HT1080 (cell line): ENCODE measurements around the gene PTGIR. TPM values are rescaled to one million over a fixed set of nuclear protein-coding genes. Genes with fewer than 3 reads are reported as not detected.
A peak's percentile ranks its signal among the peaks of the same experiment; 100 is the strongest.

ENCODE experiments used
- DNase-seq: peaks from one replicate; pipeline ENCODE4 v3.0.0-alpha.2; 2015; ENCODE audit warnings: low read depth
- total RNA-seq: library from RNA; depleted of rRNA; stranded (reverse); fragments of >200 nt; shearing (Covaris generic); gene quantifications from 2 replicates; pipeline ENCODE4 v1.2.3, GENCODE V29; 2014

PTGIR gene
- total RNA-seq, 1 experiment from 2014 or later, result 1.7 TPM

DNA sequence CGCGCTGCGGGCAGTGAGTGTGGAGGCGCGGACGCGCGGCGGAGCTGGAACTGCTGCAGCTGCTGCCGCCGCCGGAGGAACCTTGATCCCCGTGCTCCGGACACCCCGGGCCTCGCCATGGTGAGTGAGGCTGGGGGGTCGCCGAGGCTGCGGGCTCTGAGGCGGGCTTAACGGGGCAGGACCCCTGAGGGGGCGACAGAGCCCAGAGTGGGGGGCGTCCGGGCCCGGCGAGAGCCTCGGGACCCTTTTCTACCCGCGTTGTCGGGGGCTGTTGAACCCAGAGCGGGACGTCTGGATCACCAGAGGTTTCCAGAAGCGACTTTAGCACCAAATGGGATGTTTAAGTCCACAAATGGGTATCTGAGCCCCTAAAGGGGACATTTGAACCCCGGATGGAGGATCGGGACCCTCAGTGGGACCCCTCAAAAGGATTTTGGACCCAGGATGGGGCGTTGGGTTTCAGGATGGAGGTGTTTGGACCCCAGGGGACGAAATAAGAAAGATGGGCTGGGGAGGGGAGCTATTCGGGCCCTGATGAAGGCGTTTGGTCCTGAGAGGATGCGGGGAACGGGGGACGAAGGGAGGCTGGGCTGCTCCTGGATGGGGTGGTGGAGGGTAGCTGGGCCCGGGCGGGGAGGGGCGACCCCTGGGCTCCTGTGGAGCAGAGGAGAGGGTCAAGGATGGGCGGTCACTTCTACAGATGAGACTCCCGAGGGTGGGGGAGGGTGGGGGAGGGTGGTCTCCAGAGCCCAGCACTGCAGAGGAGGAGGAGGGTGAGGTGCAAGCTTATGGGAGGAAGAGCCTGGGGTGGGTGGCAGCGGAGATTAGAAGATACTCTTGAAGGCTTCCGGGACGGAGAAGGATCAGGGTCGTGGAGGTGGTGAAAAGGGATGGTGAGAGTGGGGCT, 23.3 kb downstream of the PTGIR start, which contains the start of gene CALM3:
CALM3 (plus strand) TSS at position 13 of the 907 bp plus-strand sequence; CDS start at position 118, 105 bp downstream.
- no peak for DNase-seq

- DNase-seq, result peak; percentile 90
Measured at GRCh38 chr19:46600384-46601317, 24.2 kb downstream of the PTGIR start.

DNA sequence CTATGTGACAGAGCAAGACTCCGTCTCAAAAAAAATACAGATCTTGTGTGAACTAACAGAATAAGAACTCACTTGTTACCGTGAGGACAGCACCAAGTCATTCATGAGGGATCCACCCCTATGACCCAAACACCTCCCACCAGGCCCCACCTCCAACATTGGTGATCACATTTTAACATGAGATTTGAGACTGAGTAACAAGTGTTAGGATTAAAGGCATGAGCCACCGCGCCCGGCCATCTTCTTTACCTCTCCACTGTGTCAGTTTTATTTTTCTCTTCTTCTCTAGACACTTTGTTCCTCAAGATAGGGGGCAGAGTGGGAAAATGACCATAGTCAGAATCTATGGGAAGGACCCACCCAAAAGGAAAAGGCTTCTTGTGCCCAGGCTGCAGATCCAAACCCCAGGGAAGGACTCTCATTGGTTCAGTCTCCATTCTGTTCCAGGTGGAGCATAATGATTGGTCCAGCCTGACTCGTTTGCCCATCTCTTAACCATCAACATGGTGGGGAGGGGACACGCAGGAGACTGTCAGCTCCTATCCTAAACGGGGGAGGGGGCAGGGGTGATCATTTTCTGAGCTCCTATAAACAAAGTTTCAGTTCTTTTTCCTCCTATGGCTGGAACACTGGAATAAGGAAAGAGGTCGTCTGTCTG, 25.0 kb downstream of the PTGIR start:
- peak; percentile 14 for DNase-seq

- DNase-seq, result no peak
Measured at GRCh38 chr19:46598372-46598917, 26.4 kb downstream of the PTGIR start.

DNA sequence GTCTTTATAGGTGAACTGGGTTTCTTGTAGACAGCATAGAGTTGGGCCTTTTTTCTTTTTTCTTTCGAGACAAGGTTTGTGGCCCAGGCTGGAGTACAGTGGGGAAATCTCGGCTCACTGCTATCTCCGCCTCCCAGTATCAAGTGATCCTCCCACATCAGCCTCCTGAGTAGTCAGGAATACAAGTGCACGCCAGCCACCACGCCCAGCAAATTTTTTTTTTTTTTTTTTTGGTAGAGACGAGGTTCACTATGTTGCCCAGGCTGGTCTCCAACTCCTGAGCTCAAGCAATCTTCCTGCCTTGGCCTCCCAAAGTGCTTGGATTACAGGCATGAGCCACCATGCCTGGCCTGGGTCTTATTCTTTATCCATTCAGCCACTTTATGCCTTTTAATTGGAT, 28.9 kb downstream of the PTGIR start:
- no peak for DNase-seq

DNA sequence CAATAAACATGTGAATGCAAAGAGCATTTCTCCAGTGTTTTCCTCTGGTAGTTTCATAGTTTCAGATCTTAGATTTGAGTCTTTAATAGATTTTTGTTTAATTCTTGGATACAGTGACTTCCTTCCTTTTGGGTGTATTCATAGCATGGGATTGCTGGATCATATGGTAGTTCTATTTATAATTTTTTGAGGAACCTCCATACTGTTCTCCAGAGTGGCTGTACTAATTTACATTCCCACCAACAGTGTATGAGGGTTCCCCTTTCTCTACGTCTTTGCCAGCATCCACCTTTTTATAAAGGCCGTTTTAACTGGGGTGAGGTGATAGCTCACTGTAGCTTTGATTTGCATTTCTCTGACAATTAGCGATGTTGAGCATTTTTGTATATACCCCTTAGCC, 33.0 kb downstream of the PTGIR start:
- DNase-seq, result no peak

GRCh38 chr19:46591254-46591653, 33.6 kb downstream of the PTGIR start:
- no peak for DNase-seq

- no peak for DNase-seq
Measured at GRCh38 chr19:46587861-46588260, 37.0 kb downstream of the PTGIR start.

DNA sequence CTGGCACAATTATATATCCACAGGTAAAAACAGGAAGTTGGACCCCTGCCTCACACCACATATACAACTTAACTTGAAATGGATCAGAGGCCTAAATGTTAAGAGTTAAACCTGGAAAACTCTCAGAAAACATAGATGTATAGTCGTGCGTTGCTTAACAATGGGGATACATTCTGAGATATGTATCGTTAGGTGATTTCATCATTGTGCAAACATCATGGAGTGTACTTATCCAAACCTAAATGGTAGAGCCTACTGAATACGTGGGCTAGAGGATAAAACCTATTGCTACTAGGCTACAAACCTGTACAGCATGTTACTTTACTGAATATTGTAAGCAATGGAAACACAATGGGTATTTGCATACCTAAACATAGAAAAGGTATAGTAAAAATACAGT, 38.6 kb downstream of the PTGIR start:
- DNase-seq, result no peak

- DNase-seq, result no peak
Measured at GRCh38 chr19:46585539-46585938, 39.4 kb downstream of the PTGIR start.

- no peak for DNase-seq
Measured at GRCh38 chr19:46580247-46580646, 44.6 kb downstream of the PTGIR start.

GRCh38 chr19:46579361-46579879, 45.5 kb downstream of the PTGIR start:
- DNase-seq, result no peak

- DNase-seq, result no peak
Measured at GRCh38 chr19:46578450-46578849, 46.4 kb downstream of the PTGIR start.

DNA sequence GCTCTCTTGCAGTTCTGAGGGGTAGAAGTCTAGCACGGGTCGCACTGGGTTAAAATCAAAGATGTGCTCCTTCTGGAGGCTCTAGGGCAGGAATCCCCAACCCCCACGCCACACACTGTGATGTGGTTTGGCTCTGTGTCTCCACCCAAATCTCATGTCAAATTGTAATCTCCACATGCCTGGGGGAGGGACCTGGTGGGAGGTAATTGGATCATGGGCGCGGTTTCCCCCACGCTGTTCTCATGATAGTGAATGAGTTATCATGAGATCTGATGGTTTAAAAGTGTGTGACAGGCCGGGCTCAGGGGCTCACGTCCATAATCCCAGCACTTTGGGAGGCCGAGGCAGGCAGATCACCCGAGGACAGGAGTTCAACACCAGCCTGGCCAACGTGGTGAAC, 50.4 kb downstream of the PTGIR start:
- no peak for DNase-seq

- DNase-seq, result no peak
Measured at GRCh38 chr19:46573679-46574498, 51.0 kb downstream of the PTGIR start.

- peak; percentile 42 for DNase-seq
Measured at GRCh38 chr19:46571495-46571894, 53.4 kb downstream of the PTGIR start.
